HepG2 (cell line): ENCODE data around the gene CLDN11. TPM values are rescaled to one million over a fixed set of nuclear protein-coding genes. Genes with fewer than 3 reads are reported as not detected.
A peak's percentile ranks its signal among the peaks of the same experiment; 100 is the strongest.

Experiments
- ATAC-seq: fragments of 200-7000 bp; cut with Tn5 transposase; 3 replicates; pipeline ENCODE4 v1.9.1; 2020; ENCODE audit warnings: mild to moderate bottlenecking, moderate library complexity
- BruUV-seq: library from RNA; stranded (reverse); fragments of 400-500 nt; replicated peaks from 2 replicates; lab custom pipeline; 2021; lab: Mats Ljungman, UMichigan
- CTCF ChIA-PET: fragments of 300-600 bp; formaldehyde crosslinking; extraction: SDS; loops from one replicate; lab custom pipeline; 2021; ENCODE audit warnings: low total read pairs, inconsistent platforms, low intra/inter-chr PET ratio; lab: Yijun Ruan, JAX
- POLR2A ChIA-PET: fragments of 350-600 bp; sonication (Branson Sonifier 250); formaldehyde crosslinking; loops from one replicate; lab custom pipeline; 2020; ENCODE audit warnings: antibody characterized with exemption, inconsistent platforms; lab: Yijun Ruan, JAX
- DNase-seq: peaks from one replicate; pipeline ENCODE4 v3.0.0-alpha.2; 2015; ENCODE audit warnings: low spot score
- FAIRE-seq: peaks from 3 replicates; lab custom pipeline; 2011; peaks lifted over from hg19 to GRCh38; lab: Jason Lieb, UNC
- H2AFZ ChIP-seq: one replicate; pipeline ENCODE4 v1.6.1; 2011; ENCODE audit warnings: low read length, inconsistent platforms
- H3K27ac ChIP-seq: fragments of 300-600 bp; 3 replicates; pipeline ENCODE4 v1.8.0; 2011; ENCODE audit warnings: mixed run types, mild to moderate bottlenecking, mixed read lengths, low read length, inconsistent platforms; ENCODE audit not compliant: insufficient read depth; ENCODE audit errors: extremely low read length
- H3K27me3 ChIP-seq, 2 experiments: fragments of 200-600 bp in 1 of 2; 2 replicates in 1 of 2; 3 replicates in 1 of 2; pipeline versions ENCODE4 v1.6.0 to v1.8.0; 2011; ENCODE audit warnings: low read length in 2 of 2, mild to moderate bottlenecking in 2 of 2, moderate library complexity in 2 of 2, inconsistent platforms in 1 of 2; ENCODE audit not compliant: insufficient read depth in 2 of 2, control insufficient read depth in 1 of 2
- H3K36me3 ChIP-seq, 2 experiments: fragments of 200-600 bp in 1 of 2; replicated peaks in 1 of 2; 2 replicates in 1 of 2; 3 replicates in 1 of 2; pipeline versions ENCODE4 v1.5.1 to v1.8.0; 2011; ENCODE audit warnings: low read length in 2 of 2, inconsistent platforms in 1 of 2; ENCODE audit not compliant: insufficient read depth in 2 of 2, control insufficient read depth in 1 of 2
- H3K4me1 ChIP-seq: 2 replicates; pipeline ENCODE4 v1.5.1; 2012; ENCODE audit warnings: low read length, inconsistent platforms; ENCODE audit not compliant: insufficient read depth
- H3K4me2 ChIP-seq: 2 replicates; pipeline ENCODE4 v1.6.0; 2011; ENCODE audit warnings: low read depth, low read length, inconsistent platforms
- H3K4me3 ChIP-seq, 3 experiments: fragments of 200-600 bp in 1 of 3; sonication (generic), shearing (Covaris generic) in 1 of 3; replicated peaks in 1 of 3; 2 replicates each; pipeline ENCODE4 v1.5.1; 2011 to 2016; ENCODE audit warnings: low read length in 3 of 3, inconsistent platforms in 2 of 3, low read depth in 2 of 3, mild to moderate bottlenecking in 2 of 3, control low read depth in 1 of 3, mixed read lengths in 1 of 3; ENCODE audit not compliant: insufficient read depth in 1 of 3
- H3K79me2 ChIP-seq: one replicate; pipeline ENCODE4 v1.6.1; 2011; ENCODE audit warnings: low read length, inconsistent platforms; ENCODE audit not compliant: insufficient read depth
- H3K9ac ChIP-seq: 2 replicates; pipeline ENCODE4 v1.6.0; 2011; ENCODE audit warnings: mild to moderate bottlenecking, low read depth, low read length, inconsistent platforms; ENCODE audit not compliant: insufficient read depth
- H3K9me3 ChIP-seq: 2 replicates; pipeline ENCODE4 v1.5.1; 2012; ENCODE audit warnings: mild to moderate bottlenecking, low read length
- H4K20me1 ChIP-seq: 2 replicates; pipeline ENCODE4 v1.6.0; 2011; ENCODE audit warnings: inconsistent platforms, mild to moderate bottlenecking, low read length, moderate library complexity; ENCODE audit not compliant: insufficient read depth
- CEBPB ChIP-seq: IDR thresholded peaks from 2 replicates; pipeline ENCODE4 v1.6.1; 2011; ENCODE audit warnings: low read depth, low read length, improper control_type of control experiment, borderline replicate concordance
- CTCF ChIP-seq: sonication (generic); formaldehyde crosslinking; IDR thresholded peaks from 2 replicates; pipeline ENCODE4 v1.5.0; 2020; ENCODE audit warnings: mild to moderate bottlenecking, missing genetic modification reagents, moderate library complexity
- FIP1L1 ChIP-seq: fragments of 200-400 bp; formaldehyde crosslinking; IDR thresholded peaks from 2 replicates; pipeline ENCODE4 v1.6.1; 2018; ENCODE audit warnings: low read depth, mild to moderate bottlenecking, low read length, moderate library complexity, borderline replicate concordance; ENCODE audit not compliant: insufficient read depth
- PLSCR1 ChIP-seq: sonication (generic); formaldehyde crosslinking; IDR thresholded peaks from 2 replicates; pipeline ENCODE4 v1.5.0; 2020; ENCODE audit warnings: missing genetic modification reagents, mild to moderate bottlenecking, borderline replicate concordance
- POGK ChIP-seq: sonication (generic); formaldehyde crosslinking; conservative IDR thresholded peaks from 2 replicates; pipeline ENCODE4 v1.8.0; 2022; ENCODE audit warnings: mild to moderate bottlenecking, moderate library complexity, missing genetic modification reagents
- ZNF296 ChIP-seq: sonication (generic); formaldehyde crosslinking; conservative IDR thresholded peaks from 2 replicates; pipeline ENCODE4 v1.5.0; 2020; ENCODE audit warnings: mild to moderate bottlenecking, missing genetic modification reagents
- ZNF572 ChIP-seq: sonication (generic); formaldehyde crosslinking; IDR thresholded peaks from 2 replicates; pipeline ENCODE4 v1.5.1; 2020; ENCODE audit warnings: mild to moderate bottlenecking, missing genetic modification reagents
- WGBS: methylation state at CpG from one replicate; pipeline ENCODE4 v1.1.6; 2017; ENCODE audit warnings: low lambda C conversion rate; 5-methylcytosine and 5-hydroxymethylcytosine counted together
- in situ Hi-C: cut with HindIII; loops from 2 replicates; pipeline ENCODE4 v1.10.0; 2017; ENCODE audit warnings: low pct_unique_long_range_greater_than_20kb; ENCODE audit not compliant: extremely low pct_ligation_motif_present
- intact Hi-C: fragments of 100-400 bp; cut with micrococcal nuclease; formaldehyde crosslinking; loops from one replicate; pipeline ENCODE4 v1.10.0; 2022; ENCODE audit not compliant: unreplicated experiment
- polyA plus RNA-seq, 8 experiments: library from polyadenylated mRNA; depleted of rRNA in 3 of 8; stranded (reverse) in 7 of 8; unstranded in 1 of 8; fragments of >200 nt; fragmentation: Illumina TruSeq in 4 of 8; extraction: Trizol in 4 of 8; gene quantifications; 2 replicates each; pipeline versions ENCODE4 v1.2.1 to v1.2.3, GENCODE V29; 2011 to 2016; ENCODE audit warnings: low read depth in 4 of 8, missing spikeins in 1 of 8, mixed read lengths in 1 of 8; ENCODE audit not compliant: insufficient read depth in 1 of 8
- total RNA-seq, 5 experiments: library from RNA; depleted of rRNA; stranded (reverse); fragments of >200 nt; fragmentation: Illumina TruSeq; extraction: Trizol; gene quantifications; 2 replicates each; pipeline ENCODE4 v1.2.3, GENCODE V29; 2016; ENCODE audit warnings: low read depth in 1 of 5

CLDN11 gene
- total and polyA plus RNA-seq, 2 of the 13 experiments (the other 11 are each of a cell fraction or from before 2014, with no cell fraction given) = 4.2 to 4.9 TPM

GRCh38 chr3:170480111-170480510 lies 61.4 kb downstream of the CLDN11 start (continued):
- TF ChIP-seq ZNF572 (CRISPR knock-in tag) = no peak

DNA sequence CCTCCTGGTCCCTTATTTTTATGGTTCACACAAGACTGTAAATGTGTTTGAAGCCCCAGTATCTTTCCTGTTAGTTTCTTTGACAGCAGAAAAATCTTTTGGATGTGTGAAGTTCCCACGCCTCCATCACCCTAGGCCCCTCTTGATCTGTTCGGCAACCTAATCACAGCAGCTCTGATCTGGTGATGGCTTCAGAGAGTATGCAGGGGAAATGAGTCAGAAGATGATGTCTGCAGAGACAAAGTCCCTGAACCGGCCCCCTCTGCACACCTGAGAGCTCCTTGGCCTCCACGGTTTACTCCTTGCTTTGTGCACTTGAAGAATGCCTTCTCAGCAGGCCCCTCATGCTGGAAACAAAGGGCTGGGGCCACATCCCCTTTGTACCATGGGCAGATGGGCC lies 63.5 kb downstream of the CLDN11 start:
- in situ Hi-C loops (no loop called here), intact Hi-C loops (no loop called here)
- ChIA-PET POLR2A (no interaction called here), CTCF (no interaction called here)
- ATAC-seq (no peak), DNase-seq (no peak), FAIRE-seq (no peak)
- H3K27me3 ChIP-seq = peaks cover 0 to 21% of the 10 kb centered on the region in 2 experiments; a peak in 4 of 5 replicates
- WGBS = 4% methylated on average over 4 of the region's 4 CpGs
- H3K4me3 ChIP-seq = no peak overlapping the region
- peaks cover 20% of the 10 kb centered on the region for H3K4me1 ChIP-seq
- H3K9me3 ChIP-seq = no peaks in the 10 kb centered on the region
- H4K20me1 ChIP-seq = no peaks in the 10 kb centered on the region
- no peak overlapping the region for H2AFZ ChIP-seq
- no peaks in the 10 kb centered on the region for H3K79me2 ChIP-seq
- no TSS peak for BruUV-seq
- no peak overlapping the region for H3K4me2 ChIP-seq
- H3K27ac ChIP-seq = no peak overlapping the region
- no peak for TF ChIP-seq FIP1L1
- no peak for TF ChIP-seq PLSCR1 (CRISPR knock-in tag)
- TF ChIP-seq, all 625 proteins: peak for 0
- no peak overlapping the region for H3K9ac ChIP-seq
- H3K36me3 ChIP-seq = no peaks in the 10 kb centered on the region

DNA sequence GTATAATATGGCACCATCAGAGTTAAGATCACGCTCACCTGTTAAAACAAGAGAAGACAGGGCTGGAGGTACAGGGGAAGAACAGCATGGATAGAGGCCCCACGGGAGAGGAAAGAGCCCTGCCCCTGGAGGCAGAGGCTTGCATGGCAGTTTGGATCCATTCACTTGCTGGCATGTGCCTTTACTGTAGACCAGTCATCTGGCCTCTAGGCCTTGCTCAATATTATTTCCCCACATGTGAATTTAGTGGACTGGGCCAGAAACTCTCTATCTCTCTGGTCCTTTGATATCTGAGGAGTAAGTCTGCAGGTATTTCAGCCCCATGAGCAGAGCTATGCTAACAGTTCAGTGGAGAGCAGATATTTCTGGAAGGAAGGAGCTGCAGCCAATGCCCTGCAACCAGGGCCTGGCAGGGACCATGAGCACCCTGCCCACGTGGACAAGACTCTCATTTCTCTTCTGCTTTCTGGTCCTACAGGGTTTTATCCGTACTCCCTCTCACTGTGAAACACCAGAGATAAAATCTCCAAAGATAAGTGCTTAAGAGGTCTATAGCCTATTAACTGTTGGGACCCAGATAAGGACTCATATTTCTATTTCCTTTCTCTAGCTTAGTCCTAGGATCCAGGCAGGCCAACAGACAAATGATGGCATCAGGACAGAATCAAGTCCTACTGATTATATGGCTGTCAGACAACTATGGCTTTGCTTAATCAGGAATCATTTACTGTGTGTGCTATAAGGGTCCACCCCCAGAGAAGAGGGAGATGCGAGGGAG lies 65.0 kb downstream of the CLDN11 start:
- ATAC-seq (peak; percentile 91), FAIRE-seq (peak; percentile 28), DNase-seq (peak; percentile 26)
- no peaks in the 10 kb centered on the region for H4K20me1 ChIP-seq
- H3K9ac ChIP-seq = no peak overlapping the region
- H3K36me3 ChIP-seq = no peaks in the 10 kb centered on the region
- intact Hi-C loops (no loop called here), in situ Hi-C loops (no loop called here)
- POLR2A ChIA-PET = no interaction called here
- TF ChIP-seq POGK (CRISPR knock-in tag) (no peak), CEBPB (0 out of 2 replicates have a peak, but pooled peaks have one; percentile 4), CTCF (CRISPR knock-in tag) (peak; percentile 28), ZNF296 (no peak)
- H3K27ac ChIP-seq = no peak overlapping the region
- H3K79me2 ChIP-seq = no peaks in the 10 kb centered on the region
- H3K4me2 ChIP-seq = no peak overlapping the region
- H3K4me3 ChIP-seq = no peak overlapping the region
- no peaks in the 10 kb centered on the region for H3K9me3 ChIP-seq
- peaks cover 0 to 21% of the 10 kb centered on the region in 2 experiments; a peak in 4 of 5 replicates for H3K27me3 ChIP-seq
- no peak overlapping the region for H2AFZ ChIP-seq
- peaks cover 33% of the 10 kb centered on the region for H3K4me1 ChIP-seq
- CTCF ChIA-PET = no interaction called here
- no TSS peak for BruUV-seq
- WGBS = 35% methylated on average over 5 of the region's 5 CpGs
